Progenitor cell of endocrine pancreas (in vitro differentiated cells): ENCODE data around the gene BAMBI. TPM values are rescaled to one million over a fixed set of nuclear protein-coding genes. Genes with fewer than 3 reads are reported as not detected.

Experiments
- DNase-seq: peaks from one replicate; pipeline ENCODE4 v3.0.0; 2021; ENCODE audit warnings: low spot score; ENCODE audit not compliant: unreplicated experiment
- H3K27ac Mint-ChIP-seq: 2 replicates; pipeline ENCODE4 v1.8.0; 2021; ENCODE audit warnings: mild to moderate bottlenecking, moderate library complexity, mixed read lengths
- H3K27me3 Mint-ChIP-seq: 2 replicates; pipeline ENCODE4 v1.8.0; 2021; ENCODE audit warnings: mixed read lengths
- H3K36me3 Mint-ChIP-seq: 2 replicates; pipeline ENCODE4 v1.8.0; 2022; ENCODE audit warnings: mixed read lengths; ENCODE audit not compliant: insufficient read depth
- H3K4me1 Mint-ChIP-seq: 2 replicates; pipeline ENCODE4 v1.8.0; 2021; ENCODE audit warnings: low read depth, mixed read lengths
- H3K4me3 Mint-ChIP-seq: 2 replicates; pipeline ENCODE4 v1.8.0; 2021; ENCODE audit warnings: low read depth, mild to moderate bottlenecking, moderate library complexity, mixed read lengths
- H3K9me3 Mint-ChIP-seq: 2 replicates; pipeline ENCODE4 v1.8.0; 2021; ENCODE audit warnings: low read depth, mixed read lengths
- total RNA-seq: library from RNA; stranded (reverse); gene quantifications from 2 replicates; pipeline ENCODE4 v1.2.1, GENCODE V29; 2021
- TF ChIP-seq, protein P1 (sequence below): fragments of 200-600 bp; sonication (generic); IDR thresholded peaks from one replicate; pipeline ENCODE4 v1.5.0; 2021; ENCODE audit warnings: antibody characterized with exemption, mild to moderate bottlenecking; ENCODE audit not compliant: unreplicated experiment

BAMBI gene
- total RNA-seq, 1 donor from 2014 or later: 31.4 TPM

DNA sequence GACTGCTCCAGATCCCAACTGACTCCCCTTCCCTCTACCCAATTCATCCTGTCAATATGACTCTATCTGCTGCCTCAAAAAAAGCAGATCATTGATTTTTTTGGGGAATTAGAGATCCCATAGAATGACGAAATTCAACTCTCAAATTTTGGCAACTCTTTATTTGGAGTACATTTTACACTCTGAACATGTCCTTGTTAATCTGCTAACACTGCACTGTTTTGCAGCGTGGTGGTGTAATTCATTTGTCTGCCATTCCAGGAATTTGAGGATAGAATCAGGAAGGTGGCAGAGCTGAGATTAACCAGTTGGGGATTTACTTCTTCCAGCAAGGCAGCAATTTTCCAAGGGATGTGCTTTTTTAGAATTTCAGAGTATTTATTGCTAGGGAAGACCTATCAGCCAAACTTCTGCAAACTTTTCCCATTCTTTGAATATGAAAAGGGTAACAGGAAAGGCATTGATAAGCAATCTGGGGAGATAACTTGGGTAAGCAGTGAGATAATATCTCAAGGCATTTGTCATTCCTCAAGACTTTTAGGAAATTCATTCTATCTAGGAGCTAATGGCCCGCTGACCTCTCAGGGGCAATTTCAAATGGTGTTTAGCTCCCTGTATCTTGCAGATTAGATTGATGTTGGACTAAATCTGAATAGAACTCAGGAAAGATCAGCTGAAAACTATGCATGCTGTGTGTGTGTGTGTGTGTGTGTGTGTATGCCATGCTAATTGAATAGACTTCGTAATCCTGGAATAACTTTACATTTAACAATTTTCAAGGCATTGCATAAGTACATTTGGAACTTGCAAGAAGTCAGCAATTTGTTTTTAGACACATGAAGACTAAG is 9.7 kb downstream of the BAMBI start:
- no peaks in the 10 kb centered on the region for H3K27me3 Mint-ChIP-seq
- H3K27ac Mint-ChIP-seq: peak overlapping the region; percentile 4
- H3K4me3 Mint-ChIP-seq: no peak overlapping the region
- DNase-seq: no peak
- H3K4me1 Mint-ChIP-seq: peaks cover 52% of the 10 kb centered on the region
- H3K36me3 Mint-ChIP-seq: peaks cover 13% of the 10 kb centered on the region
- TF ChIP-seq, protein P1, sequence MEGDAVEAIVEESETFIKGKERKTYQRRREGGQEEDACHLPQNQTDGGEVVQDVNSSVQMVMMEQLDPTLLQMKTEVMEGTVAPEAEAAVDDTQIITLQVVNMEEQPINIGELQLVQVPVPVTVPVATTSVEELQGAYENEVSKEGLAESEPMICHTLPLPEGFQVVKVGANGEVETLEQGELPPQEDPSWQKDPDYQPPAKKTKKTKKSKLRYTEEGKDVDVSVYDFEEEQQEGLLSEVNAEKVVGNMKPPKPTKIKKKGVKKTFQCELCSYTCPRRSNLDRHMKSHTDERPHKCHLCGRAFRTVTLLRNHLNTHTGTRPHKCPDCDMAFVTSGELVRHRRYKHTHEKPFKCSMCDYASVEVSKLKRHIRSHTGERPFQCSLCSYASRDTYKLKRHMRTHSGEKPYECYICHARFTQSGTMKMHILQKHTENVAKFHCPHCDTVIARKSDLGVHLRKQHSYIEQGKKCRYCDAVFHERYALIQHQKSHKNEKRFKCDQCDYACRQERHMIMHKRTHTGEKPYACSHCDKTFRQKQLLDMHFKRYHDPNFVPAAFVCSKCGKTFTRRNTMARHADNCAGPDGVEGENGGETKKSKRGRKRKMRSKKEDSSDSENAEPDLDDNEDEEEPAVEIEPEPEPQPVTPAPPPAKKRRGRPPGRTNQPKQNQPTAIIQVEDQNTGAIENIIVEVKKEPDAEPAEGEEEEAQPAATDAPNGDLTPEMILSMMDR: no peak
- H3K9me3 Mint-ChIP-seq: no peaks in the 10 kb centered on the region

DNA sequence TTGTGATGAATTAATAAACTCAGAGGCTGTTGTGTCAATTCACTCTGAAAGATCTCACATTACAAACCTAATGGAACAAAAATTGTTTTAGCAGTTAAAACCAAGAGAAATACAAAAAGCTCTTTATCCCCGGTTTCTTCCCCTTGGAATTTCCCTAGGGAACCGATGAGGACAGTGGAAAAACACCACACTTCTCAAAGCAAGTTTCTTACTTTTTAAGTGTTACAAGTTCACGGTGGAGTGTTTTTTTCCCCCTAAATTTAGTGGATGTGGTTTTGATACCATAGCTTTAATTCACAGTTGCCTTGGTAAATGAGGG is 10.3 kb downstream of the BAMBI start:
- TF ChIP-seq, protein P1: no peak
- no peak for DNase-seq
- Mint-ChIP-seq H3K36me3 (peaks cover 13% of the 10 kb centered on the region), H3K27ac (no peak overlapping the region), H3K4me1 (peaks cover 48% of the 10 kb centered on the region), H3K9me3 (no peaks in the 10 kb centered on the region), H3K27me3 (no peaks in the 10 kb centered on the region), H3K4me3 (no peak overlapping the region)

DNA sequence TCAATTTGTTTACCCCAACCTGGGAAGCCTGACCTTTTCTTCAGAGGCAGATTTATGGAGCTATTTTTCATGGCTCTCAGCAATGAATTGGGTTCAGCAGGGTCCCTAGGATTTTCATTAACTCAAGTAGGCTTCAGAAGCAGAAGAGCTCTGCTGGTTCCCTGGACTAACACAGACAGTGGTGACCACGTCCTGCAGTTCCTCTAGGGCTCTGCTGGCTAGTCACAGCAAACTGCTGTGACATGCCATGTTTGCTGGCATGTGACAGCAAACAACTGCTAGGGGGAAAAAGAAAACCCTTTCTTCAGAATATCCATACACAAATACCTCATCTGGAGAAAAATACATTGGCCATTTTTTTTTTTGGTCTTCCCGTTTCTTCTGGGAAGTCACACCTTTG is 13.2 kb downstream of the BAMBI start:
- Mint-ChIP-seq H3K4me3 (no peak overlapping the region), H3K27ac (no peak overlapping the region), H3K27me3 (no peaks in the 10 kb centered on the region), H3K9me3 (no peaks in the 10 kb centered on the region), H3K4me1 (peaks cover 37% of the 10 kb centered on the region), H3K36me3 (no peaks in the 10 kb centered on the region)
- no peak for DNase-seq
- TF ChIP-seq, protein P1: no peak

DNA sequence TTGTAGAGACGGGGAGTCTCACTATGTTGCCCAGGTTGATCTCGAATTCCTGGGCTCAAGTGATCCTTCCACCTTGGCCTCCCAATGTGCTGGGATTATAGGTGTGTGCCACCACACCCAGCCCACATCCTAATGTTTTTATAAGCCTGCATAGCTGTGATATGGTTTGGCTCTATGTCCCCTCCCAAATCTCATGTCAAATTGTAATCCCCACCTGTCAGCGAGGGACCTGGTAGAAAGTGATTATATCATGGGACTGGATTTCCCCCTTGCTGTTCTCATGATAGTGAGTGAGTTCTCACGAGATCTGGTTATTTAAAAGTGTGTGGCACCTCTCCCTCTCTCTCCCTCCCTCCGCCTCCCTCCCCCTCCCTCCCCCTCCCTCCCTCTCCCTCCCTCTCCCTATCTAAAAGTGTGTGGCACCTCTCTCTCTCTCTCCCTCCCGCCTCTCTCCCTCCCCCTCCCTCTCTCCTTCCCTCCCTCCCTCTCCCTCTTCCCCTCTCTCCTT is 13.9 kb downstream of the BAMBI start:
- no peaks in the 10 kb centered on the region for H3K27me3 Mint-ChIP-seq
- no peak overlapping the region for H3K4me3 Mint-ChIP-seq
- TF ChIP-seq, protein P1: no peak
- no peaks in the 10 kb centered on the region for H3K9me3 Mint-ChIP-seq
- no peaks in the 10 kb centered on the region for H3K36me3 Mint-ChIP-seq
- no peak for DNase-seq
- peaks cover 30% of the 10 kb centered on the region for H3K4me1 Mint-ChIP-seq
- H3K27ac Mint-ChIP-seq: no peak overlapping the region

DNA sequence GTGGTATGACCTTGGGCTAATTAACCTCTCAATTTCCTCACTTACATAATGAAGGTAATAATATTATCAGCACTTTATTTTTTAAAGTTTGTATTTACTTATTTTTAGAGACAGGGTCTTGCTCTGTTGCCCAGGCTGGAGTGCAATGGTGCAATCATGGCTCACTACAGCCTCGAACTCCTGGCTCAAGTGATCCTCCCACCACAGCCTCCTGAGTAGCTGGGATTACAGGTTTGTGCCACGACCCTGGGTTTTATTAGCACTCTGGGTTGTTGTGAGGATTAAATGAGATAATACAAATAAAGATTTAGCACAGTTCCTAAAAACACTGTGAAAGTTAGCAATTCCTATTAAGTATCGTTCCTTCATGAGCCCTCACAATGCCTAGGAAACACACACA is 14.7 kb downstream of the BAMBI start:
- Mint-ChIP-seq H3K4me3 (no peak overlapping the region), H3K4me1 (peaks cover 22% of the 10 kb centered on the region), H3K27me3 (no peaks in the 10 kb centered on the region), H3K9me3 (no peaks in the 10 kb centered on the region), H3K36me3 (no peaks in the 10 kb centered on the region), H3K27ac (no peak overlapping the region)
- DNase-seq: no peak
- TF ChIP-seq, protein P1: no peak
